Measurements from ENCODE around the gene BMF.
A peak's percentile ranks its signal among the peaks of the same experiment; 100 is the strongest.

BMF gene

DNA sequence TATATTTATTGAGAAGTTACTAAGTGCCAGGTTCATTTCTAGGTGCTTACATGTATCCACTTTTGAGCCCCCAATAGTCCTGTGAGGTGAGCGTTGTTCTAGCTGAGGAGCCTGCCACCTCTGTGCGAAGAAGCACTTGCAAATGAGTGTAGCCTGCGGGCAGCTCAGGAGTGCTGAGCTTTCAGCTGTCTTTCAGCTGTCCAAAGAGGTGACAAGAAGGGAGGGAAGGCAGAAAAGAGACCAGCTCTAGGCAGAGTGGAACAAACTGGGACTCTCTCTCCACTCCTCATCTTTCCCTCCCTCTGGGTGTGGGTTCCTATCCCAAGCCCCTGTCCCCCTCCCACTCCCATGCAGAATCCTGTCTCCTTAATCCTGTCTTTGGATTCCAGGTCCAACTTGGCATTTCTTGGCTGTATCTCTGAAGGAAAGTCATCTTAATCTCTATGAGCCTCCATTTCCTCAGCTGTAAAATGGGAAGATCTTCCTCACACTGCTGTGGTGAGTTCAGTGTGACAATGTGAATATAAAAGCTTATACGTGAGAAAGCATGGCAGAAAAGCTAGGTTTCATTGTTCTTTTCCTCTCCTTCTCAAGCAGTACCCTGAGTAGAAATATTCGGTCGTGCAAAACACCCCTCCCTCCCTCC, 63.0 kb downstream of the BMF start:
- no peak for FAIRE-seq

GRCh38 chr15:40044717-40045571, 63.7 kb downstream of the BMF start:
- peak; percentile 52 for FAIRE-seq

- no peak for FAIRE-seq
These were observed 64.6 kb downstream of the BMF start for GRCh38 chr15:40043927-40044716.

GRCh38 chr15:40042791-40043320, 65.8 kb downstream of the BMF start:
- FAIRE-seq: no peak

DNA sequence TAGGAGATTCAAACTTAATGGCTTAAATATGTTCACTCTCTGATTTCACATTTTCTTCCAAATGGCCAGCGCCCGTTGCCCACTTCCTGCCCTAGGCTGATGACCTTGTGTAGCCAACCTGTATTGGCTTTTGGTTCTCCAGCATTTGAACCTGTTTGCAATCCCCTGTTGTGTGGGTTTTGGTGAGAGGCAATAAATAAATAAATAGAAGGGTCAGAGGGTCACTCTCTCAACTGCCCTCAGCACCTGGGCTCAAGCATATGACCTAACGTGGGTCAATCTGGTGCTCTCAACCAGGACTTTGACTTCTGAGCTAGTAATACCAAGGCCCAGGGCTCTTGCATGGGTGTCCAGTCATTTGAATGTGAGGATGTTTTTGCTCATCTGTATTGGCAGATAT, 67.9 kb downstream of the BMF start:
- FAIRE-seq: no peak

DNA sequence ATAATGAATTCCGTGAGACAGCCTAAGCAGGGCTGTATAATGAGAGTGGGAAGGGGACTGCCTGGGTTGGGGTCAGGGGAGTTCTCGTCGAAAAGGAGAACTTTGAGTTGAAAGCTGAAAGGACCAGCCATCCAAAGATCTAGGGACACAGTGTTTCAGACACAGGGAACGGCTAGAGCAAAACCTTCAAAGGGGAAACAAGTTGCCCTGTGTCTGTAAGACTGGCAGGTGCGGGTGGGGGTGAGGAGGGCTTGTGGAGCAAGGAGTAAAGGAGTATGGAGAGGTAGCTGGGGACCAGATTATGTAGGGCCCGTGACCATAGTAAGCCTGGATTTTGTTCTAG, 68.4 kb downstream of the BMF start:
- no peak for FAIRE-seq

- no peak for FAIRE-seq
These were observed 69.8 kb downstream of the BMF start, which contains the start of gene SRP14 for GRCh38 chr15:40038638-40039543. Gene SRP14, minus strand, starts transcription at chr15:40039181. Its CDS starts 65 bp downstream, at chr15:40039116.

DNA sequence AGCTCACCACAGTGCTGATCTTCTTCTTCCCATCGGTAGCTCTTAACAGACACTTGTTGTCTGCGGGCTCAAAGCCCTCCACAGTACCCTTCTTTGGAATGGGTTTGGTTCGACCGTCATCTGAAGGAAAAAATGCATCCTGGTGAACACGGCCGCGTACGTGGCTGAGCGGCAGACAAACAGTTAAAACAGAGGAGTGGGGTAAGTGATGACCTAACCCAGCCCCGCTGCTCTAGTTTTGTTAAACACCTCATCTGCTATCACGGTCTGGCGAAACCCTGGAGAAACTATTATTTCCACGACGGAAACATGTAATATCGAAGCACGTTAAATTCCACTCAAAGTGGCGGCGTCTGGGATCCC, 70.4 kb downstream of the BMF start:
- no peak for FAIRE-seq
